ENCODE results near the gene EPC1. TPM values are rescaled to one million over a fixed set of nuclear protein-coding genes. Genes with fewer than 3 reads are reported as not detected.

EPC1 gene
- total and polyA plus RNA-seq, 2 donors (not counting 1 experiment from before 2014, with no cell fraction given): 22.7 to 28.1 TPM

- Histone ChIP-seq H3K9ac (ENCODE audit: insufficient read depth, low read length) (peak overlapping the region; percentile 48), H3K4me3 (replicated peaks in 1 of 4; ENCODE audit: control extremely low read depth in 1 of 4, insufficient read depth in 1 of 4, low read depth in 3 of 4, low read length in 4 of 4) (peak overlapping the region; percentile 71 to 97 (median 86)), H3K4me1 (ENCODE audit: control insufficient read depth, extremely low read depth, insufficient read depth, low read length) (peaks cover 2% of the 10 kb centered on the region), H3K27me3 (ENCODE audit: control insufficient read depth, insufficient read depth, low read length) (no peaks in the 10 kb centered on the region), H3K4me2 (ENCODE audit: extremely low read depth, insufficient read depth, low read length) (peak overlapping the region; percentile 95), H3K36me3 (ENCODE audit: control insufficient read depth, insufficient read depth, low read length) (no peaks in the 10 kb centered on the region), H4K20me1 (ENCODE audit: control insufficient read depth, extremely low read depth, insufficient read depth, low read length) (no peaks in the 10 kb centered on the region), H3K27ac (ENCODE audit: insufficient read depth, low read length) (peak overlapping the region; percentile 72), H3K9me3 (ENCODE audit: control insufficient read depth, insufficient read depth, low read depth, low read length) (no peaks in the 10 kb centered on the region), H3K79me2 (ENCODE audit: control insufficient read depth, insufficient read depth, low read length) (peaks cover 42% of the 10 kb centered on the region), H2AFZ (ENCODE audit: low read length) (peak overlapping the region; percentile 57)
- peak; percentile 51 to 64 for DNase-seq (ENCODE audit: low read depth in 2 of 2)
- no peak for TF ChIP-seq EZH2 (IDR thresholded peaks at IDR 0.05; ENCODE audit: low read length, missing control alignments)
- TF ChIP-seq CTCF (conservative IDR thresholded peaks at IDR 0.05 in 1 of 2, IDR thresholded peaks at IDR 0.05 in 1 of 2; ENCODE audit: low read depth in 1 of 2, low read length in 2 of 2): peak; percentile 38 to 43
Measured at GRCh38 chr10:32377458-32378259, 30.7 kb upstream of the EPC1 start.

GRCh38 chr10:32376771-32377170 is 29.8 kb upstream of the EPC1 start:
- Histone ChIP-seq H3K4me3 (replicated peaks in 1 of 4; ENCODE audit: control extremely low read depth in 1 of 4, insufficient read depth in 1 of 4, low read depth in 3 of 4, low read length in 4 of 4) (peak overlapping the region; percentile 71 to 97 (median 86)), H3K36me3 (ENCODE audit: control insufficient read depth, insufficient read depth, low read length) (no peaks in the 10 kb centered on the region), H3K27me3 (ENCODE audit: control insufficient read depth, insufficient read depth, low read length) (no peaks in the 10 kb centered on the region), H3K9ac (ENCODE audit: insufficient read depth, low read length) (peak overlapping the region; percentile 48), H3K27ac (ENCODE audit: insufficient read depth, low read length) (peak overlapping the region; percentile 72), H3K79me2 (ENCODE audit: control insufficient read depth, insufficient read depth, low read length) (peaks cover 42% of the 10 kb centered on the region), H3K9me3 (ENCODE audit: control insufficient read depth, insufficient read depth, low read depth, low read length) (no peaks in the 10 kb centered on the region), H3K4me1 (ENCODE audit: control insufficient read depth, extremely low read depth, insufficient read depth, low read length) (peaks cover 2% of the 10 kb centered on the region), H2AFZ (ENCODE audit: low read length) (no peak overlapping the region), H4K20me1 (ENCODE audit: control insufficient read depth, extremely low read depth, insufficient read depth, low read length) (no peaks in the 10 kb centered on the region), H3K4me2 (ENCODE audit: extremely low read depth, insufficient read depth, low read length) (peak overlapping the region; percentile 95)
- peak in 1 of 2 donors; percentile 13 for DNase-seq (ENCODE audit: low read depth in 2 of 2)
- no peak for TF ChIP-seq EZH2 (IDR thresholded peaks at IDR 0.05; ENCODE audit: low read length, missing control alignments)
- TF ChIP-seq CTCF (conservative IDR thresholded peaks at IDR 0.05 in 1 of 2, IDR thresholded peaks at IDR 0.05 in 1 of 2; ENCODE audit: low read depth in 1 of 2, low read length in 2 of 2): no peak

- no peaks in the 10 kb centered on the region for H3K36me3 ChIP-seq (ENCODE audit: control insufficient read depth, insufficient read depth, low read length)
- no peaks in the 10 kb centered on the region for H4K20me1 ChIP-seq (ENCODE audit: control insufficient read depth, extremely low read depth, insufficient read depth, low read length)
- H3K9me3 ChIP-seq (ENCODE audit: control insufficient read depth, insufficient read depth, low read depth, low read length): no peaks in the 10 kb centered on the region
- no peak overlapping the region for H2AFZ ChIP-seq (ENCODE audit: low read length)
- no peak overlapping the region for H3K9ac ChIP-seq (ENCODE audit: insufficient read depth, low read length)
- no peak overlapping the region for H3K27ac ChIP-seq (ENCODE audit: insufficient read depth, low read length)
- no peaks in the 10 kb centered on the region for H3K27me3 ChIP-seq (ENCODE audit: control insufficient read depth, insufficient read depth, low read length)
- no peak for TF ChIP-seq EZH2 (IDR thresholded peaks at IDR 0.05; ENCODE audit: low read length, missing control alignments)
- H3K4me3 ChIP-seq (replicated peaks in 1 of 4; ENCODE audit: control extremely low read depth in 1 of 4, insufficient read depth in 1 of 4, low read depth in 3 of 4, low read length in 4 of 4): peak overlapping the region; percentile 71 to 97 (median 86)
- H3K4me1 ChIP-seq (ENCODE audit: control insufficient read depth, extremely low read depth, insufficient read depth, low read length): peaks cover 2% of the 10 kb centered on the region
- peaks cover 42% of the 10 kb centered on the region for H3K79me2 ChIP-seq (ENCODE audit: control insufficient read depth, insufficient read depth, low read length)
- H3K4me2 ChIP-seq (ENCODE audit: extremely low read depth, insufficient read depth, low read length): peak overlapping the region; percentile 95
- no peak for DNase-seq (ENCODE audit: low read depth in 2 of 2)
Measured at GRCh38 chr10:32376097-32376496, 29.1 kb upstream of the EPC1 start.
